Keratinocyte (primary cell): ENCODE data around the gene SPAG6.

Experiments used
- EZH2 ChIP-seq: IDR thresholded peaks from one replicate; pipeline ENCODE4 v1.6.1; 2012; ENCODE audit warnings: inconsistent platforms, mild to moderate bottlenecking, low read length, moderate library complexity
- TF ChIP-seq, protein P1 (sequence below), 3 experiments: IDR thresholded peaks in 1 of 3; conservative IDR thresholded peaks in 1 of 3; optimal IDR thresholded peaks in 1 of 3; 2 replicates in 2 of 3; 3 replicates in 1 of 3; pipeline versions ENCODE3 to v1.5.1; 2011; ENCODE audit warnings: low read length in 3 of 3, mild to moderate bottlenecking in 3 of 3, moderate library complexity in 2 of 3, control low read depth in 1 of 3, inconsistent platforms in 1 of 3; ENCODE audit not compliant: insufficient read depth in 2 of 3; ENCODE audit errors: extremely low read depth in 1 of 3

DNA sequence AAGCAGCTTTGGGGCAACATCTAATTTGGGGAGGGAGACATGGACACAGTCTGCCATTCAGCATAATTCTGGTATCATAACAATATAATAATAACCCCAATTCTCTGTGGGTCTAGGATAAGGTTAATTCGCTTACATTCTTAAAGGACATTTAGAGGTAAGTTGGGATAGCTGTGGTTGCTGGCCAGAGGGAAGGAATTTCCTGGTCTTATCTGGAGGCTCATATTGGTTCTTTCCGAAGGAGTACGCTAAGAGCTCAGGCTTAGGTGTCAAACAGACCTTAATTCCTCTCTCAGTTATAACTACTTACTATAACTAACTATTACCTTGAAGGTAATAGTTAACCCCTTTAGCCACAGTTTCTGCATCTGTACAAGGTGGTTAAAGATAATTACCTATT is 68.8 kb downstream of the SPAG6 start:
- no peak for TF ChIP-seq EZH2
- TF ChIP-seq, protein P1, sequence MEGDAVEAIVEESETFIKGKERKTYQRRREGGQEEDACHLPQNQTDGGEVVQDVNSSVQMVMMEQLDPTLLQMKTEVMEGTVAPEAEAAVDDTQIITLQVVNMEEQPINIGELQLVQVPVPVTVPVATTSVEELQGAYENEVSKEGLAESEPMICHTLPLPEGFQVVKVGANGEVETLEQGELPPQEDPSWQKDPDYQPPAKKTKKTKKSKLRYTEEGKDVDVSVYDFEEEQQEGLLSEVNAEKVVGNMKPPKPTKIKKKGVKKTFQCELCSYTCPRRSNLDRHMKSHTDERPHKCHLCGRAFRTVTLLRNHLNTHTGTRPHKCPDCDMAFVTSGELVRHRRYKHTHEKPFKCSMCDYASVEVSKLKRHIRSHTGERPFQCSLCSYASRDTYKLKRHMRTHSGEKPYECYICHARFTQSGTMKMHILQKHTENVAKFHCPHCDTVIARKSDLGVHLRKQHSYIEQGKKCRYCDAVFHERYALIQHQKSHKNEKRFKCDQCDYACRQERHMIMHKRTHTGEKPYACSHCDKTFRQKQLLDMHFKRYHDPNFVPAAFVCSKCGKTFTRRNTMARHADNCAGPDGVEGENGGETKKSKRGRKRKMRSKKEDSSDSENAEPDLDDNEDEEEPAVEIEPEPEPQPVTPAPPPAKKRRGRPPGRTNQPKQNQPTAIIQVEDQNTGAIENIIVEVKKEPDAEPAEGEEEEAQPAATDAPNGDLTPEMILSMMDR (optimal IDR thresholded peaks at IDR 0.05 in 1 of 3, IDR thresholded peaks at IDR 0.05 in 1 of 3, conservative IDR thresholded peaks at IDR 0.05 in 1 of 3; ENCODE audit: extremely low read depth in 1 of 3, insufficient read depth in 2 of 3, low read length in 3 of 3) = no peak
